ENCODE measurements around the gene HDAC4. TPM values are rescaled to one million over a fixed set of nuclear protein-coding genes. Genes with fewer than 3 reads are reported as not detected.
A peak's percentile ranks its signal among the peaks of the same experiment; 100 is the strongest.

The HDAC4 gene
- total RNA-seq, 1 experiment from 2014 or later: 44.4 TPM

GRCh38 chr2:239114616-239115265 is 286.1 kb downstream of the HDAC4 start (continued):
- TF ChIP-seq ARID4B (CRISPR knock-in tag; IDR thresholded peaks at IDR 0.05; ENCODE audit: borderline replicate concordance) (no peak), ZSCAN18 (CRISPR knock-in tag; IDR thresholded peaks at IDR 0.05) (no peak), TEAD4 (CRISPR knock-in tag; IDR thresholded peaks at IDR 0.05) (no peak), ZNF671 (CRISPR knock-in tag; IDR thresholded peaks at IDR 0.05) (no peak), CTCF (IDR thresholded peaks at IDR 0.05) (no peak)

- Mint-ChIP-seq H3K36me3 (peaks cover 10% of the 10 kb centered on the region; the same call in 1 of the 2 replicates), H3K4me3 (no peak overlapping the region), H3K9me3 (no peaks in the 10 kb centered on the region), H3K27ac (peak overlapping the region; percentile 57; the same call in 1 of the 2 replicates), H3K27me3 (ENCODE audit: low read depth) (no peaks in the 10 kb centered on the region), H3K4me1 (0 out of 2 replicates have a peak, but pooled peaks cover 2% of the 10 kb centered on the region)
- no peak for ATAC-seq
- ChIA-PET CTCF (no interaction called here), POLR2A (no interaction called here)
- TF ChIP-seq SMAD3 (CRISPR knock-in tag; IDR thresholded peaks at IDR 0.05; ENCODE audit: borderline replicate concordance) (no peak), ZMAT4 (CRISPR knock-in tag; IDR thresholded peaks at IDR 0.05) (no peak), ETV6 (CRISPR knock-in tag; IDR thresholded peaks at IDR 0.05) (no peak), ZBTB43 (CRISPR knock-in tag; IDR thresholded peaks at IDR 0.05) (no peak), FOXP4 (CRISPR knock-in tag; IDR thresholded peaks at IDR 0.05) (no peak), RELA (CRISPR knock-in tag; IDR thresholded peaks at IDR 0.05; ENCODE audit: borderline replicate concordance) (no peak), ESRRA (CRISPR knock-in tag; IDR thresholded peaks at IDR 0.05; ENCODE audit: borderline replicate concordance) (no peak), ZSCAN18 (CRISPR knock-in tag; IDR thresholded peaks at IDR 0.05) (no peak), ATF2 (CRISPR knock-in tag; IDR thresholded peaks at IDR 0.05; ENCODE audit: borderline replicate concordance, low read depth) (no peak), JAZF1 (CRISPR knock-in tag; IDR thresholded peaks at IDR 0.05) (no peak), CREM (CRISPR knock-in tag; IDR thresholded peaks at IDR 0.05) (no peak), FOXJ3 (CRISPR knock-in tag; IDR thresholded peaks at IDR 0.05; ENCODE audit: borderline replicate concordance) (no peak)
- DNase-seq (ENCODE audit: low spot score): no peak
These were observed 286.7 kb downstream of the HDAC4 start for GRCh38 chr2:239114119-239114581.

All from WTC11 (cell line).